Activated CD8-positive, alpha-beta memory T cell treated with anti-CD3 and anti-CD28 coated beads, Interleukin-2, amount 50 U/mL, for 48 hours (primary cell): ENCODE results near the gene PODXL2.

Source experiments
- DNase-seq: peaks from one replicate; pipeline ENCODE4 v3.0.0-alpha.2; 2020

Gene PODXL2, protein sequence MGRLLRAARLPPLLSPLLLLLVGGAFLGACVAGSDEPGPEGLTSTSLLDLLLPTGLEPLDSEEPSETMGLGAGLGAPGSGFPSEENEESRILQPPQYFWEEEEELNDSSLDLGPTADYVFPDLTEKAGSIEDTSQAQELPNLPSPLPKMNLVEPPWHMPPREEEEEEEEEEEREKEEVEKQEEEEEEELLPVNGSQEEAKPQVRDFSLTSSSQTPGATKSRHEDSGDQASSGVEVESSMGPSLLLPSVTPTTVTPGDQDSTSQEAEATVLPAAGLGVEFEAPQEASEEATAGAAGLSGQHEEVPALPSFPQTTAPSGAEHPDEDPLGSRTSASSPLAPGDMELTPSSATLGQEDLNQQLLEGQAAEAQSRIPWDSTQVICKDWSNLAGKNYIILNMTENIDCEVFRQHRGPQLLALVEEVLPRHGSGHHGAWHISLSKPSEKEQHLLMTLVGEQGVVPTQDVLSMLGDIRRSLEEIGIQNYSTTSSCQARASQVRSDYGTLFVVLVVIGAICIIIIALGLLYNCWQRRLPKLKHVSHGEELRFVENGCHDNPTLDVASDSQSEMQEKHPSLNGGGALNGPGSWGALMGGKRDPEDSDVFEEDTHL

DNA sequence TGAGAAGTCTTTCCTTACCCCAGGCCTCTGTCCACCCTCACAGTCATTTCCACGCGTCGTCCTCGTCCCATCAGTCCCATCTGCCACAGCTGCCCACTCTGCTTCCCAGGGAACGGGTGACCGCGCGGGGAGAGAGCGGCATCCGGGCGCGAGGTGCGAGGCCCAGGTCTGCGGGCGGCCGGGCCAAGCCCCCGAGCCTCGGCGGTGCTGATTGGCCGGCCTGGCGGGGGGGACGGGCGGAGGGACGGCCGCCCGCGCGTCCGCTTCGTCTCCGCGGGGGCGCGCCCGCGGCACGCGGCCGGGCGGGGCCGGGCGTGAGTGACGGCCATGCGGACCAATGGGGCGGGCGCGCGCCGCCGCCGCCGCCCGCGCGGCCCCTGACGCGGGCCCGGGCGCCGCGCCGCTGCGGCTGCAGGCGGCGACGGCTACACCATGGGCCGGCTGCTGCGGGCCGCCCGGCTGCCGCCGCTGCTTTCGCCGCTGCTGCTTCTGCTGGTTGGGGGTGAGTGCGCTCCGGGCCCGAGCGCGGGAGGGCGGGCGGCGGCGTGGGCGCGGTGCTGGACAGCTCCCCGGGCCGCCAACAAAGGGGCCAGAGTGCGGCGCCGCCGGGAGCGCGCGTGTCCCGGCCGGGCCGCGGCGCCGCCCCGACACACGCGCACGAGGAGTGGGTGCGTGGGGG is at the start of gene PODXL2:
TSS of gene PODXL2 (plus strand) at position 398 of the 679 bp plus-strand sequence. CDS start at position 433, 35 bp downstream.
- DNase-seq, result no peak

DNA sequence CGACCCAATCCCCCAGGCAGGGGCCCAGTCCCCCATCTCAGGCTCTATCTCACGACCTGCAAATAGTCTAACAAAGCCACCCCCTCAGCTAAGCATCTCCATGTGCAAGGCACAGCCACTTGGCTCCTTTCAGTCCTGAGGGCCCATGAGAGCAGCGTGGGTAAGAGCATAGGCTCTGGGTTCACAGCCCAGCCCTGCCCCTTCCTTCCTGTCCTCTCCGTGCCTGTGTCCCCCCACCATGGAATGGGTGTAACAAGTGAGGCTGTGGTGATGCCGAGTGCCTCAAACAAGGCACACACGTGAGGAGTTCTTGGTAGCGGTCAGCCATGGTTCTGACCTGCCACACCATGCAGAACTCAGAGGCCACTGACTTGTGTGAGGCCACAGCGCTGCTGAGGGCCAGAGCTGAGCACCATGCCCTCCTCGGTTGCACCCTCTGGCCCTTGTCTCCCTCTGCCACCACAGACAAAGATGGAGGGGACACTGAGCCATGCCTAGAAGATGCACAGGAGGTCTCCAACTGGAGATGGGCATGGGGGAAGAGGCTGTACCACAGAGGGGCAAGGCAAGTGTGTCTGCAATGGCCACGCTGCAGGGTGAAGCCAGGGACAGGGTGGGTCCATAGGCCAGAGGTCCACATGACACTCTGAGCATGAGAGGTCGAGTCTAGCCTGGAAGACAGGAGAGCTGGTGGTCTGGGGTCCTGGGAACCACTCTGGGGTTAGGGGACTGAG is 48.5 kb upstream of the PODXL2 start:
- DNase-seq, result no peak

DNA sequence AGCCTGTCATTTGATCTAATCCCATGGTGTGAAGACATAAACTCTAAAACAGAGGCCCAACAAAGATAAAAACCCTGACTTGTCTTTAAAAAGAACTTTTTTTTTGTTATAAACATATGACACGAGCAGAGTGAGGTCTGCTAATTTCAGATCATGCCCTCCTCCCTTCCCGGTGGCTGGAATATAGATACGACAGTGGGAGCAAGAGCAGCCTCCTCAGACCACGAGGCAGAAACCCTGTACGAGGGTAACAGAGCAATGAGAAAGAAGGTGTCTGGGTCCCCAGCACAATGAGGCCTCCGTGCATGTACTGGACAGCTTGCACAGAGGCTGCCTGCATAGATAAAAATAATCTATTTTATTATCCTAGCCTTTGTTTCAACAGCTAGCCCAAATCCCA is 44.3 kb upstream of the PODXL2 start:
- no peak for DNase-seq

DNA sequence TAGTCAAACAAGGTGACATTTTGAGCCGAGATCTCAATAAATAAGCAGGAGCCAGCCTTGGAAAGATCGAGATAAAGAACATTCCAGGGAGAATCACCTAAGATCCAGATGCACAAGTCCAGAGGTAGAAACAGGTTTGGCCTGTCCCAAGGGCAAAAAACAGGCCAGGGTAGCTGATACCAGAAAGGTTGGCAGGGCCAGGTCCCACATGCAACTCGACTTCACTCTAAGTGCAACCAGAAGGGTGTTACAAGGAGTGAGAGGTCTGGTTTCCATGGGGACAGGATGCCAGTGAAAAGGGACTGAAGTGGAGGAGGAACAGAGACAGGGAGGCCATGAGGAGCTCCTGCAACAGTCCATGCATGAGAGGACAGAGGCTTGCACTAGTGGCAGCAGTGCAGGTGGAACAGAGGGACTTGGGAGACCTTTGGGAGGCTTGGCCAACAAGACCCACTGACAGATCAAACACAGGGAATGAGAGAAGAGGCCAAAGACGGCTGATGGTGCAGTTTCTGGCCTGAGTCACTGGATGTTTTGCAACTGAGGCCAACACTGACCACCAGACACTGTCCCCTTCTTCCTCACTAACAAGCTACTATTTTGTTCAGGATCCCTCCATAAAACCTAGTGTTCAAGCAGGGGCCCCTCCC is 43.7 kb upstream of the PODXL2 start:
- no peak for DNase-seq

DNA sequence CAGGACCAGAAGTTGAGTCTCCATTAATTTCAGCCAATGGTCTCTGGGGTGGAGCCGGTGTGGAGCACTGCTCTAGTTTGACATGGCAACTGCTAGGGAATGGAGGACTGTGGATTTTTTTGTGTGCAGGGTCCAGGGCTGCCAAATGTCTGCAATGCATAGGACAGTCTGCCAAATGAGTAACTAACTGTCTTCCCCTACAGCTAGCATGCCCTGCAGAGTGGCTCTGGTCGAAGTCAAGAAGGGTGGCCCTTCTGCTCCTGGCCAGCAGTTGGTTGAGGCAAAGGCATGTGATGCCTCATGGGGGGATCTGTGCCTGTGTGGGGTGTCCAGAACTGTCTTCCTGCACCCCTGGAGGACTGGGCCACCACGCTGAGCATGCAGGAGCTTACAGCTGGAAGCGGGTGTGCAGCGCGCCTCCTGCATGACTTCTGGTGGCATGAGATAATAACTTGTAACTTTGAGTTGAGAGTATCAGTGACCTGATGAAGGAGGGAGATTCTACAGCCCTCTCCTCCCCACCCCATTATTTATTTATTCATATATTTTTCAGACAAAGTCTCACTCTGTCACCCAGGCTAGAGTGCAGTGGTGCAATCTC is 43.1 kb upstream of the PODXL2 start:
- DNase-seq, result no peak

DNA sequence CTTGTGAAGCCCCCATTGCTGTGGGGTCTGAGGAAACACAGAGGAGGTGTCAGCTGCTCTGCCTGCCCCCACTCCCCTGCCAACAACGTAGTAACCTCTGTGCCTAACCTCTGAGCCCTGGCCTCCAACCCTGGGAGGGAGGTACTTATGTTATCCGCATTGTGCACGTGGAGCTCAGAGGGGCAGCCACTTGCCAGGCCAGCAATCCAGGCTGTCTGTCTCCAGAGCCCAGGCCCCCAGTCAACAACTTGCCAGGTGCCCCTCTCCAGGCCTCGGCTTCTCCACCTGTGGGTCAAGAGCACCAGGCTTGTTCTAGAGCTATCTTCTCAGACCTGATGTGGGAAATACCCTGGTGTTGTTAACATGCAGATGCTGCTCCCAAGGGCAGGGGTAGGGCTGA is 41.1 kb upstream of the PODXL2 start:
- no peak for DNase-seq

DNA sequence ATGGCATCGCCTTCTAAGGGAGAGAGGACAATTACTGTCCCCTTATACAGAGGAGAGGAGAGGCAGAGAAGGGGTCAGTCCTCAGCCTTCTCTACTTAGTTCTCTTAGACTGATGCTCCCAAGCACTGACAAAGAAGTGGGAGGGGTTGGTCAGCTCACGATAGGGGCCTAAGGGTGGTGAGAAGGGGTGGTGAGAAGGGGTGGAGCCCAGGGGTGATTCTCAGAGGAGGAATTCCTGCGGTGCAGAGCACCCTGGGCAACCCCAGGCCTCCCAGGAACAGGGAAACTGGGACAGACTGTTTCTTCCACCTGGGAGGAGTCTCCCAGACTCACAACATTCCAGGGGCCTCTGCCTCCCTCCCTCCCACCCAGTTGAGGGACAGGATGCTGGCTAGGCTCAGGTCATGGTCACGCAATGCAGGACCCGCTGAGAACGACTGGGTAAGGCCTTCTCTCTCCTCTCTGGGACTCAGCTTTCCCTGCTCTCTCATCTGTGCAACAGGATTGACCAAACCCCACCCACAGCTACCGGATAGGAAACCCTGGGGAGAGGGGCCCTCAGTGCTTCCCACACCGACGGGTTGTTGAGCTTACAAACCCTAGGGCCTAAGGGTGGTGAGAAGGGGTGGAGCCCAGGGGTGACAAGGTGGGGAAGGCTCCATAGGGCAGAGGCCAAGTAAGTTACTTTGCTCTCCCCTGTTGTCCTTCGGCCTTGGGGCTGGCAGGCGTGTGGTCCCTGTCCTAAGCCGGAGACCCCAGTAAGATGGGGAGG is 40.0 kb upstream of the PODXL2 start:
- DNase-seq, result peak; percentile 62

DNA sequence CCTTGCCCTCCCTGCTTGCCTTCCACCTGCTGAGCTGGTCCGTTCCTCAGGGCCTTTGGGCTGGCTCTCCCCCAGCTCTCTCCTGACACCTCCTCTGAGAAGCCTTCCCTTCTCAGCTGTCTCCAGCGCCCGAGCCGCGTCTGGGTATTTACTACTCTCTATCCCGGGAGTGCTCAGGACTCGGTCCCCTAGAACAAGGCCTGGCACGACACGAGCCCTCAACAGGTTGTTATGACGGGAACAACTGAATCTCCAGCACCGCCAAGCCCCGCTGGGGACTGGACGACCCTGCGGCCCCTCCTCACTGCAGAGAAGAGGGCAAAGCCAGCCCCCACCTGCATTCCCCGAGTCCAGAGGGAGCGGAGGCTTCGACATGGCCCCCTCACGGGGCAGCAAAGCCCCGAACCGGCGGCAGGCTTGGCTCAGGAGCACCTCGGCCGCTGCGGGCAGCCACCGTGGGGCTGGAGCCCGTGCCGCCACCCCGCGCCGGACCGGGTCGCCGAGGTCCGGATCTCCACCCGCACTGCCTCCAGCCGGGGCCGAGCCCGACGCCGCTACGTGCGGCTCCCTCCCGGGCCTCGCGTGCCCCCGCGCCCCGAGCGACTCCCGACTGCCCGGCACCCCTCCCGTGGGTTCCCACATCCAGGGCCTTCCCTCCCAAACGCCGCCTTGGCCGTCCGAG is 39.2 kb upstream of the PODXL2 start:
- DNase-seq, result no peak

DNA sequence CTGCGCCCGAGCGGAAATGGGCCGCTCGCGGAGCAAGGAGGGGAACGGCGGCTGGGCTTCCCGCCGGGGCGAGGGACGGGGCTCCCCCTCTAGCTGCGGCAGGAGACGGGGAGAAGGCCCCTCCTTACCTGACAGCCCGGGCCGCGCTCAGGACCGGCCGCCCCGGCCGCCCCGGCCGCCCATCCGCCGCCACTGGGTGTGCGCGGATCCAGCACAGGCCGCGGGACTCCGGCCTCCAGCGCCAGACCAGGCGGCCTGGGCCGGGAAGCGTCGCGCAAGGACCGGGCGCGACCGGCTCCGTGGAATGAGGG is 38.7 kb upstream of the PODXL2 start:
- DNase-seq, result peak; percentile 74

DNA sequence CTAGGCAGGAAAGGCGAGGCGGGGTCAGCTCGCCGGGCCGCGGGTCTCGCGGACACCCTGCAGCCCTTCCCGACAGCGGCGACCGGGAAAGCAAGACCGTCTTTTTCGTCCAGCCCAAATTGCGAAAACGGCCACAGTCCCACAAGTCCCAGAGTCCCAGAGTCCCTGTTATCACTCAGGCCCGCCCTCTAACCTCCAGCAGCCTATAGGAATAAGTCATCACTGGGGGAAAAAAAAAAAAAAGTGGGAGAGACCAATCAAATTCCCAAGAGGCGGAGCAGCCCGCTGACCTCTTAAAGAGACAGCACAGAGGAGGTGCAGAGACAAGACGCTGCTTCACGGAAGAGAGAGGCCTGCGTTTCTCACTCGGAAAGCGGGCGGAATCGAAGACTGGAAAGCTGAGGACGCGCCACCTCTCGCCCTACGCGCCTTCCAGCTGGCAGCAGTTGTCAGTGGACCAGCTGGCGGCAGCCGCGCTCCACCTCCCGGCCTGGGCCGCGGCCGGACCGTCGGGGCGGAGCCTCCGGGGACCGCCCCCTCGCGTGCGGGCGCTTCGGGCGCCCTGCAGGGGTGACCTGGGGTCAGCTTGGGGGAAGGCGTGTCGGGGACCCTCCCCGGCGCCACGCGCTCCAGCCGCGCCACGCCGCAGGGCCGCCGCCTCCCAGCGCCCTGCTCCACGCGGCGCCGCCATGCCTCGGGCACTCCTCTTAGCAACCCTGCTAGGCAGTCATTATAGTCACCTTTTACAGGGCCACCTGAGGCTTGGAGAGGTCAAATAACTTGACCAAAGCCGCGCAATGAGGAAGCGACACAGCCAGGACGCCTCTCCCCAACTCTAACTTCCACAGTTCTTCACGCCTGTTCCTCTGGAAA is 38.2 kb upstream of the PODXL2 start, which contains the start of gene TPRA1:
TSS of gene TPRA1 (minus strand) at position 141 of the 873 bp plus-strand sequence. CDS start 10,587 bp downstream, outside the sequence.
- DNase-seq, result peak; percentile 88

DNA sequence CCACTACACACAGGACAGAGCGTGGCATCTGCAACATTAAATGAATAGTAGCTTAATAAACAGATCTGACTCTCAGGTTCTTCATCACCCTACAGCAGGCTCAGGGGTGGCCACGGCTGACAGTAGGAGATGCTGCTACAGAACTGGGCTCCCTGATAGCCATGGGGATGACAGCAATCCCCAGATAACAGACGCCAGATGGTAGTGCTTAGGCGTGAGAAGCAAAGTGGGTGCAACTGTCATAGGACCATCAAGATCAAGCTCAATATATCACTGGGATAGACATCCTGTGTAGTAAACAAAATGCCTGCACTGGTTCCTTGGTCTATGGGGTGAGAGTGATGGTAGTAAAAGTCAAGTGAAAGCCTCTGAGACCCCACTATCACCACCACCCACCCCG is 35.8 kb upstream of the PODXL2 start:
- DNase-seq, result no peak

DNA sequence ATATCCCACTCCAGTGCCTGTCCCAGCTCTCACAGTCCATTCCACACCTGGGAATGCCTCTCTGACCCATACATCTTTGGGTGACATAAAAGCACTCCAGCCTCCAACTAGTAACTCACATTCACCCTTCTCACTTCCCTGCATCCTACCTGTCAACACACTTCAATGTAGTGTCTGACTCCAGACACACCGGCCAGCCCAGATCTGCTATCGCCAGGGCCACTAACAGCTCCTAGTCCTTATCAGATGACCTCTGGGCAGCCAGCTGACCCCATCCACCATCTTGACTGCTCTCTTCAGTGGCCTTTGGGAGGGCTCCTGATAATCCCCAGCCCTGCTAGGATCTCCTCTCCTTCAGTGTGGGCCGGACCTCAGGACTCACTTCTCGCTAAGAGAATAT is 33.7 kb upstream of the PODXL2 start:
- no peak for DNase-seq

DNA sequence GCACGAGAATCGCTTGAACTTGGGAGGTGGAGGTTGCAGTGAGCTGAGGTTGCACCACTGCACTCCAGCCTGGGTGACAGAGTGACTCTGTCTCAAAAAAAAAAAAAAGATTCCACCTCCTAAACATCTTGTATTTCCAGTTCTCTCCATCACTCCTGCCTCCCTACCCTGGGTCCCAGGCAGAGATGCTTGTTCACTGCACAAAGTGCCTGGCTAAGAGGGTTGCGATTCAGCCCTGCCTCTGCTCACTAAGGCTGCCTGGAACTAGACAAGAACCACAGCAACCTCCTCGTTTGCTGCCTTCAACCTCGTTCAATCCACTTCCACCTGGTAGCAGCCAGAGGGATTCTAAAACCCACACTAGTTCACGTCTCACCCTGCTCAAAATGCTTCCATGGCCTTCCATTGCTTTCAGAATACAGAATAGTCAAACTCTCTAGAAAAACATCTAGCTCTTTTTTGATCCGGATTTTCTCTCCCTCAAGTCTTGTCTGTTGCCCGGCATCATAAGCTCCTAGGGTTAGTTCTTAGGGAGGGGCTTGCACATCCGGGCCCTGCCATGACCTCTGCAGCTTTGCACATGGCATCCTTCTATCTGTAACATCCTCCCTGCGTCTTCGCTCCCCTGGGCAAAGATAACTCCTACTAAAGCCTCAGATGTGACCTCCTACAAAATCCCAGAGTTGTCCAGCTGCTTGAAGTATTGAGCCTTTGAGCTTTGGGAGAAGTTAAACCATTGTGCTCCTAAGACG is 31.8 kb upstream of the PODXL2 start:
- no peak for DNase-seq

DNA sequence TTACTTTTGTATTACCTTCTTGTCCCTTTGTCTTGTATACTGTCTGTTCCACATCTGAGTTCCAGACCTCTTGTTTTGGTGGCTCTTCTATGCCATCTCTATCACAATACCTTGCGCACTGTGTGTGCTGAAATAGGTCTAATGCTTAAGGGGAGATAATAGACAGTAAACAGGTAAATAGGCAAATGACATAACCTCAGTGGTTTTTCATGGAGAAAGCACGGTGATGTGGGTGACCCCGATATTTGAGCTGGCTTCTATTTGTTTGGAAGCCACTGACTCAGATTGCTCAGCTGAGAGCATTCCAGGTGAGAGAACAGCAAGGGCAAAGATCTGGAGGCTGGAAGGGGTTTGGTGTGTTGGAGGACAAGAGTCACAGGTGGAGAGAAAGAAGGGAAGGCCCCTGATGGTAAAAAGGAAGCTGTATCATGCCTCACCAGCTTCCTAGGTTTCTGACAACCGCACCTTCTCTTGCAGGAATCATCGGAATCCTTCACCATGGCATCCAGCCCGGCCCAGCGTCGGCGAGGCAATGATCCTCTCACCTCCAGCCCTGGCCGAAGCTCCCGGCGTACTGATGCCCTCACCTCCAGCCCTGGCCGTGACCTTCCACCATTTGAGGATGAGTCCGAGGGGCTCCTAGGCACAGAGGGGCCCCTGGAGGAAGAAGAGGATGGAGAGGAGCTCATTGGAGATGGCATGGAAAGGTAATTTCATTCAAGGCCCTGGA is 30.0 kb upstream of the PODXL2 start:
- DNase-seq, result no peak

DNA sequence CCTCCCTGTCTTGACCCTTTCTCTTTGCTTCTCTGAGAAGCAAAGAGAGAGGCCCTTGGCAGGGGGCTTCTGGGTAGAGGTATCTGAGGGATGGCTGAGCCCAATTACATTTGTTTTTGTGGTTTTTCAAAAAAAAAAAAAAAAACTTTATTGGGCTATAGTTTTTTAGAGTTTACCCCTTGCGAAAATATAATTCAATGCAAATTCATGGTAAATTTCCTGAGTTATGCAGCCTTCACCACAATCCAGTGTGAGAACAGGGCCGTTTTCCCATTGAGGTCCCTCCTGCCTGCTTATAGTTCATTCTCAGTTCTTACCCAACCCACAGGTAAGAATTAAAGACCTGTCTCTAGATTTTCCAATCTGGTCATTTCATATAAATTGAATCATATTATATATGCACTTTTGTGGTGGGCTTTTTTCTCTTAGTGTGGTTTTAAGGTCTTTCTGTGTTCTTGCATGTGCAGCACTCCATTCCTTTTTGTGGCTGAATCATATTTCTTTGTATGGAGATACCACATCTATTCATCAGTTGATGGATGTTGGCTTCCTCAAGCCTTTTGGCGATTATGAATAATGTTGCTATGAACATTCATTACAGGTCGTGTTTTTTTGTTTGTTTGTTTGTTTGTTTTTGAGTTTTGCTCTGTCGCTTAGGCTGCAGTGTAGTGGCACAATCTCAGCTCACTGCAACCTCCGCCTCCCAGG is 28.1 kb upstream of the PODXL2 start:
- no peak for DNase-seq

DNA sequence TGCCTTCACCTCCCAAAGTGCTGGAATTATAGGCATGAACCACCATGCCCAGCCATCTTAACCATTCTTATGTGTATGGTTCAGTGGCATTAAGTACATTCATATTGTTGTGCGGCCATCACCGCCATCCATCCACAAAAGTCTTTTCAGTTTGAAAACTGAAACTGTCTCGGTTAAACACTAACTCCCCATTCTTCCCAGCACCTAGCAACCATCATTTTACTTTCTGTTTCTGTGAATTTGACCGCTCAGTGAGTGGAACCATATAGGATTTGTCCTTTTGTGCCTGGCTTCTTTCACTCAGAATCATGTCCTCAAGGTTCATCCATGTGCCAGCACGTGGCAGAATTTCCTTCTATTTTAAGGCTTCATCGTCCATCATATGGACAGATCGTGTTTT is 24.9 kb upstream of the PODXL2 start:
- DNase-seq, result no peak

DNA sequence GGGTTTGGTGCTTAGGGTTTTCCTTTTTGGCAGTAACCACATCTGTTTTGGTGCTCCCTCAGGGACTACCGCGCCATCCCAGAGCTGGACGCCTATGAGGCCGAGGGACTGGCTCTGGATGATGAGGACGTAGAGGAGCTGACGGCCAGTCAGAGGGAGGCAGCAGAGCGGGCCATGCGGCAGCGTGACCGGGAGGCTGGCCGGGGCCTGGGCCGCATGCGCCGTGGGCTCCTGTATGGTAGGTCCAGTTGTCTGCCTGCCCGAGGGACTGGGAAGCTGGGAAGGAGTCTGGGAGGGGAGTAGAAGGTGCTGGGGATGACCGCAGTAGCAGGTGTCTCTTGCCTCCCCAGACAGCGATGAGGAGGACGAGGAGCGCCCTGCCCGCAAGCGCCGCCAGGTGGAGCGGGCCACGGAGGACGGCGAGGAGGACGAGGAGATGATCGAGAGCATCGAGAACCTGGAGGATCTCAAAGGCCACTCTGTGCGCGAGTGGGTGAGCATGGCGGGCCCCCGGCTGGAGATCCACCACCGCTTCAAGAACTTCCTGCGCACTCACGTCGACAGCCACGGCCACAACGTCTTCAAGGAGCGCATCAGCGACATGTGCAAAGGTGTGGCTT is 24.3 kb upstream of the PODXL2 start:
- no peak for DNase-seq
